GM21825 (cell line): Measurements from ENCODE around the gene DYRK1B.
"Not testable (repeated sequence)": the region's sequence is repeated elsewhere in the genome, so short reads cannot be mapped to it uniquely, and the experiment has no call there.

ENCODE experiments used
- ATAC-seq: cut with Tn5 transposase; IDR thresholded peaks from one replicate; pipeline ENCODE4 v1.9.1; 2021; ENCODE audit warnings: mild to moderate bottlenecking, moderate library complexity; ENCODE audit not compliant: unreplicated experiment

DYRK1B gene

GRCh38 chr19:39814111-39814510 lies 19.9 kb downstream of the DYRK1B start:
- ATAC-seq = not testable (repeated sequence)

- ATAC-seq = no peak
Observed at GRCh38 chr19:39813264-39813993, 20.5 kb downstream of the DYRK1B start.

- ATAC-seq = no peak
Observed at GRCh38 chr19:39811064-39811463, 22.9 kb downstream of the DYRK1B start.

GRCh38 chr19:39810424-39810823 lies 23.5 kb downstream of the DYRK1B start:
- ATAC-seq = no peak

- no peak for ATAC-seq
Observed at GRCh38 chr19:39809368-39809767, 24.6 kb downstream of the DYRK1B start.

GRCh38 chr19:39808688-39809087 lies 25.3 kb downstream of the DYRK1B start:
- not testable (repeated sequence) for ATAC-seq

- ATAC-seq = no peak
Observed at GRCh38 chr19:39807846-39808364, 26.1 kb downstream of the DYRK1B start.

- ATAC-seq = no peak
Observed at GRCh38 chr19:39805104-39805503, 28.9 kb downstream of the DYRK1B start.

GRCh38 chr19:39802958-39803357 lies 31.0 kb downstream of the DYRK1B start:
- no peak for ATAC-seq

- no peak for ATAC-seq
Observed at GRCh38 chr19:39797083-39797482, 36.9 kb downstream of the DYRK1B start.

- no peak for ATAC-seq
Observed at GRCh38 chr19:39796000-39796498, 37.9 kb downstream of the DYRK1B start.

- ATAC-seq = no peak
Observed at GRCh38 chr19:39795001-39795400, 39.0 kb downstream of the DYRK1B start.

- no peak for ATAC-seq
Observed at GRCh38 chr19:39792999-39793546, 40.9 kb downstream of the DYRK1B start.

GRCh38 chr19:39788244-39788643 lies 45.7 kb downstream of the DYRK1B start:
- no peak for ATAC-seq

- no peak for ATAC-seq
Observed at GRCh38 chr19:39780894-39781293, 53.1 kb downstream of the DYRK1B start.

GRCh38 chr19:39778763-39779162 lies 55.2 kb downstream of the DYRK1B start, which contains the start of gene LEUTX:
TSS of gene LEUTX (plus strand) at chr19:39778854. CDS start at chr19:39778921, 67 bp downstream.
- no peak for ATAC-seq
